ENCODE measurements around the gene SLC4A1AP. TPM values are rescaled to one million over a fixed set of nuclear protein-coding genes. Genes with fewer than 3 reads are reported as not detected.
A peak's percentile ranks its signal among the peaks of the same experiment; 100 is the strongest.

Gene SLC4A1AP
- total RNA-seq, 1 donor from 2014 or later: 20.5 TPM

DNA sequence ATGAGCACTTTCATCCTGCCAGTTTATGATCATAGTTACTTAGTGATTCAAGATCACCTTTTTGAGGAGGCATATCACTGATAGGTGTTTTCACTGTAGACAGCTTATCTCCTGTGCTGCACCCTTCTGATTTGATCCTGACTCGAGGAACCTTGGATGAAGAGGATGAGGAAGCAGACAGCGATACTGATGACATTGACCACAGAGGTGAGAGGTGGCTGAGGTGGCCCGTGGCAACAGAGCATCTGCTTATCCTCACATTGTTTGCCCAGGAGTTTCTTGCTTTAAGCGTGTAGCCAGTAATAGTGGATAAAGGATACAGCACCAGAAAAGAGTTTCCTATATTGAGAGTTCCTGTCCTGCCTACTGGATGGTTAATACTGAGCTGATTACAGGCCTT lies 16.0 kb upstream of the SLC4A1AP start:
- H3K27me3 ChIP-seq (ENCODE audit: control insufficient read depth, insufficient read depth, low read length): no peaks in the 10 kb centered on the region

DNA sequence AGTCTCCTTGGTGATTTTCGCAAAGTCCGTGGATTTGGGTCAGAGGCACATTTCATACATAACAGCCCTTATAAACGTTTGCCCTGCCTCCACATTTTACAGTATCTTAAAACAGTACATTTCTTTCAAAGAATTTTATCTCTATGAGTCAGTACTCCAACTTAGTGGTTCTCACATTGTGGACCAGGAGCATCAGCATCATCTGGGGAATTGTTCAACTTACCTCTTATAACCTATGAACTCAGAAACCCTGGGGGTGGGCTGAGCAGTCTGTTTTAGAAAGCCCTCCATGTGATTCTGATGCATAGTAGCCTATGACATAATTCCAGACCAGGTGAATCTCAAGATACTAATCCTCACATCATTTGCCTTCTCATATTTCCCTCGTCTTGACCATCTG lies 12.6 kb upstream of the SLC4A1AP start:
- Histone ChIP-seq H3K36me3 (ENCODE audit: control insufficient read depth, insufficient read depth, low read length) (peaks cover 3% of the 10 kb centered on the region), H3K4me3 (ENCODE audit: low read depth, low read length) (no peak overlapping the region), H3K27me3 (ENCODE audit: control insufficient read depth, insufficient read depth, low read length) (no peaks in the 10 kb centered on the region)
- no peak for FAIRE-seq
- DNase-seq (ENCODE audit: low read depth): no peak
- no peak for TF ChIP-seq CTCF (IDR thresholded peaks at IDR 0.05; ENCODE audit: insufficient read depth, low read length, severe bottlenecking)

More for the DNA sequence above, 16.0 kb upstream of the SLC4A1AP start:
- TF ChIP-seq CTCF (IDR thresholded peaks at IDR 0.05; ENCODE audit: insufficient read depth, low read length, severe bottlenecking): no peak
- peaks cover 5% of the 10 kb centered on the region for H3K36me3 ChIP-seq (ENCODE audit: control insufficient read depth, insufficient read depth, low read length)
- H3K4me3 ChIP-seq (ENCODE audit: low read depth, low read length): no peak overlapping the region
- FAIRE-seq (no peak), DNase-seq (ENCODE audit: low read depth) (no peak)

DNA sequence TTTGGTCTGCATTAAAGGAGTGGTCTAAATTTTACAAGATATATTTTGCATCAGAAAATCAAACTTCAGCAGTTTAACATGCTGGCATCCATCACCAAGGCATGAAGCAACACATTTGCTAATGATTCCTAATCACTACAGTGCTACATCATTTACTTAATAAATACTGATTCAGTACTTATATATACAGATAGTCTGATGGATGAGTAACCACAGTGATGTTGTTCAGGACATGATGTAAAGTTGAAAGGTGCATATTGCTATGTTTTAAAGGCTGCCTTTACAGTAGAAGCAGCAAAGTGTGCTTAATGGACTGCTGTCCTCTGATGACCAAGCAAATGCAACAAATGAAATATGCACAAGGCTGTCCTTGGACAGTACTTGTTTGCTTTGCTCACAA lies 11.3 kb upstream of the SLC4A1AP start:
- FAIRE-seq: no peak

GRCh38 chr2:27652790-27653189 lies 10.9 kb upstream of the SLC4A1AP start:
- TF ChIP-seq CTCF (IDR thresholded peaks at IDR 0.05; ENCODE audit: insufficient read depth, low read length, severe bottlenecking): no peak
- peaks cover 3% of the 10 kb centered on the region for H3K36me3 ChIP-seq (ENCODE audit: control insufficient read depth, insufficient read depth, low read length)
- H3K27me3 ChIP-seq (ENCODE audit: control insufficient read depth, insufficient read depth, low read length): no peaks in the 10 kb centered on the region
- DNase-seq (ENCODE audit: low read depth) (peak; percentile 91), FAIRE-seq (no peak)
- no peak overlapping the region for H3K4me3 ChIP-seq (ENCODE audit: low read depth, low read length)

More for the DNA sequence above, 11.3 kb upstream of the SLC4A1AP start:
- no peaks in the 10 kb centered on the region for H3K27me3 ChIP-seq (ENCODE audit: control insufficient read depth, insufficient read depth, low read length)
- H3K4me3 ChIP-seq (ENCODE audit: low read depth, low read length): no peak overlapping the region
- peaks cover 3% of the 10 kb centered on the region for H3K36me3 ChIP-seq (ENCODE audit: control insufficient read depth, insufficient read depth, low read length)
- DNase-seq (ENCODE audit: low read depth): peak; percentile 77
- no peak for TF ChIP-seq CTCF (IDR thresholded peaks at IDR 0.05; ENCODE audit: insufficient read depth, low read length, severe bottlenecking)

DNA sequence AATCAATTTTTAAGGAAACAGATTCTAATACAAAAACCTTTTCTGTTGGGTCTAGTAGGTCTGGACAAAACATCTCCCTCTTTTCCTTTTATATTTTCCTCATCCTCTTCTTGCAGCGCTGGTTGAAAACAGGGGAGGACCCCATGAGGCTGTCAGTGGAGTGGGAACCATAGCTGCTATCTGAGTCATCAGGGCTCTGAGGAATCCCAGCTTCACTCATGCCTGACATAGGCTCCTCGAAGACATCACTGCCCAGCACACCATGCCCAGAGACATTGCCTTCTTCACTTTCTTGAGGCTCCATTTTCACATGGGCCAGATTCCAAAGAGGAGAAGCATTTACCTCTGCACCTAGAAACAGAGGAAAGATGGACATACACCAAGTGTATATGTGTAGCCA lies 10.3 kb upstream of the SLC4A1AP start:
- no peak for FAIRE-seq
- H3K4me3 ChIP-seq (ENCODE audit: low read depth, low read length): no peak overlapping the region
- no peaks in the 10 kb centered on the region for H3K27me3 ChIP-seq (ENCODE audit: control insufficient read depth, insufficient read depth, low read length)
- no peak for TF ChIP-seq CTCF (IDR thresholded peaks at IDR 0.05; ENCODE audit: insufficient read depth, low read length, severe bottlenecking)
- DNase-seq (ENCODE audit: low read depth): peak; percentile 52
- peaks cover 1% of the 10 kb centered on the region for H3K36me3 ChIP-seq (ENCODE audit: control insufficient read depth, insufficient read depth, low read length)

Measured in bronchial epithelial cell (primary cell).